K562 (cell line): ENCODE data around the gene CNTN4. TPM values are rescaled to one million over a fixed set of nuclear protein-coding genes. Genes with fewer than 3 reads are reported as not detected.

ENCODE experiments used
- ATAC-seq: fragments of 200-7000 bp; cut with Tn5 transposase; 3 replicates; pipeline ENCODE4 v1.9.1; 2020; ENCODE audit warnings: moderate library complexity
- BruUV-seq: library from RNA; stranded (reverse); fragments of 400-500 nt; replicated peaks from 2 replicates; lab custom pipeline; 2021; lab: Mats Ljungman, UMichigan
- CTCF ChIA-PET: fragments of 300-600 bp; formaldehyde crosslinking; extraction: SDS; loops from one replicate; lab custom pipeline; 2021; ENCODE audit warnings: low intra/inter-chr PET ratio; lab: Yijun Ruan, JAX
- POLR2A ChIA-PET: fragments of 300-600, 350-650 bp; sonication (Branson Sonifier 250); formaldehyde crosslinking; extraction: SDS; loops from one replicate; lab custom pipeline; 2021; ENCODE audit warnings: antibody characterized with exemption, inconsistent platforms; lab: Yijun Ruan, JAX
- DNase-seq, 4 experiments: peaks; one replicate each; pipeline versions ENCODE4 v3.0.0 to v3.0.0-alpha.2; 2011 to 2018; ENCODE audit warnings: low spot score in 3 of 4, mixed read lengths in 3 of 4; ENCODE audit errors: extremely low read depth in 1 of 4
- FAIRE-seq: peaks from 2 replicates; lab custom pipeline; 2011; peaks lifted over from hg19 to GRCh38; lab: Jason Lieb, UNC
- H2AFZ ChIP-seq: 2 replicates; pipeline ENCODE4 v1.6.0; 2011; ENCODE audit warnings: low read depth, low read length, control low read depth, inconsistent platforms
- H3K27ac ChIP-seq: fragments of 200-600 bp; 3 replicates; pipeline ENCODE4 v1.8.0; 2011; ENCODE audit warnings: low read depth, mild to moderate bottlenecking, control low read depth, inconsistent platforms, low read length, moderate library complexity, mixed read lengths; ENCODE audit errors: extremely low read depth
- H3K27me3 ChIP-seq, 2 experiments: fragments of 300-600 bp in 1 of 2; 2 replicates in 1 of 2; 3 replicates in 1 of 2; pipeline versions ENCODE4 v1.6.0 to v1.8.0; 2011; ENCODE audit warnings: inconsistent platforms in 2 of 2, low read length in 2 of 2, mild to moderate bottlenecking in 1 of 2, mixed read lengths in 1 of 2, moderate library complexity in 1 of 2; ENCODE audit not compliant: control insufficient read depth in 2 of 2, insufficient read depth in 2 of 2
- H3K36me3 ChIP-seq: fragments of 300-600 bp; 3 replicates; pipeline ENCODE4 v1.8.0; 2011; ENCODE audit warnings: mild to moderate bottlenecking, low read length, inconsistent platforms; ENCODE audit not compliant: control insufficient read depth, insufficient read depth
- H3K4me1 ChIP-seq, 2 experiments: fragments of 200-600 bp in 1 of 2; replicated peaks in 1 of 2; 2 replicates in 1 of 2; 3 replicates in 1 of 2; pipeline versions ENCODE4 v1.5.1 to v1.8.0; 2011; ENCODE audit warnings: inconsistent platforms in 2 of 2, low read length in 2 of 2, mild to moderate bottlenecking in 1 of 2, mixed read lengths in 1 of 2, moderate library complexity in 1 of 2; ENCODE audit not compliant: control insufficient read depth in 2 of 2, insufficient read depth in 2 of 2
- H3K4me2 ChIP-seq: 2 replicates; pipeline ENCODE4 v1.6.1; 2011; ENCODE audit warnings: low read length, control low read depth, inconsistent platforms, mixed read lengths; ENCODE audit not compliant: insufficient read depth
- H3K4me3 ChIP-seq: fragments of 200-600 bp; sonication (generic), shearing (Covaris generic); 2 replicates; pipeline ENCODE4 v1.5.1; 2016; ENCODE audit warnings: control low read depth, inconsistent platforms
- H3K79me2 ChIP-seq: fragments of 200-600 bp; 3 replicates; pipeline ENCODE4 v1.8.0; 2011; ENCODE audit warnings: low read length, inconsistent platforms; ENCODE audit not compliant: control insufficient read depth, insufficient read depth
- H3K9ac ChIP-seq, 2 experiments: 2 replicates each; pipeline versions ENCODE4 v1.6.0 to v1.6.1; 2011; ENCODE audit warnings: low read depth in 2 of 2, low read length in 2 of 2, control low read depth in 1 of 2, inconsistent platforms in 1 of 2, mild to moderate bottlenecking in 1 of 2, mixed read lengths in 1 of 2; ENCODE audit not compliant: insufficient read depth in 1 of 2
- H3K9me1 ChIP-seq: one replicate; pipeline ENCODE4 v1.6.0; 2011; ENCODE audit warnings: inconsistent platforms, mild to moderate bottlenecking, low read length, moderate library complexity; ENCODE audit not compliant: control insufficient read depth, insufficient read depth
- H3K9me3 ChIP-seq: replicated peaks from 2 replicates; pipeline ENCODE4 v1.5.1; 2011; ENCODE audit warnings: low read depth, low read length, inconsistent platforms; ENCODE audit not compliant: control insufficient read depth, insufficient read depth
- H4K20me1 ChIP-seq: replicated peaks from 2 replicates; pipeline ENCODE4 v1.6.1; 2011; ENCODE audit warnings: low read length, inconsistent platforms, mixed read lengths; ENCODE audit not compliant: control insufficient read depth, insufficient read depth
- CBFB ChIP-seq: sonication (generic); formaldehyde crosslinking; IDR thresholded peaks from 2 replicates; pipeline ENCODE4 v1.4.0; 2020; ENCODE audit warnings: mild to moderate bottlenecking, missing genetic modification reagents
- HNRNPLL ChIP-seq: fragments of 200-400 bp; formaldehyde crosslinking; IDR thresholded peaks from 2 replicates; pipeline ENCODE4 v1.6.1; 2017; ENCODE audit warnings: low read length, low read depth, mild to moderate bottlenecking; ENCODE audit not compliant: poor library complexity, severe bottlenecking
- JUND ChIP-seq, 2 experiments: IDR thresholded peaks; 2 replicates in 1 of 2; 3 replicates in 1 of 2; pipeline ENCODE4 v1.6.1; 2011; ENCODE audit warnings: borderline replicate concordance in 2 of 2, low read depth in 2 of 2, low read length in 2 of 2, improper control_type of control experiment in 1 of 2, missing biosample characterization in 1 of 2, missing genetic modification characterization in 1 of 2, missing genetic modification reagents in 1 of 2
- POLR2B ChIP-seq: fragments of 450-650 bp; IDR thresholded peaks from 2 replicates; pipeline ENCODE4 v1.6.1; 2018; ENCODE audit warnings: low read depth; ENCODE audit not compliant: partially characterized antibody
- PPARD ChIP-seq: fragments of 250-450 bp; sonication (Bioruptor Pico); IDR thresholded peaks from 2 replicates; pipeline ENCODE4 v1.8.0; 2022; ENCODE audit warnings: inconsistent platforms, mild to moderate bottlenecking, moderate library complexity
- SMARCA5 ChIP-seq: fragments of 450-650 bp; IDR thresholded peaks from 2 replicates; pipeline ENCODE4 v1.6.1; 2016
- TGIF2 ChIP-seq: sonication (generic); formaldehyde crosslinking; IDR thresholded peaks from 2 replicates; pipeline ENCODE4 v1.8.1; 2022; ENCODE audit warnings: mild to moderate bottlenecking, missing genetic modification reagents, moderate library complexity
- ZNF24 ChIP-seq: fragments of 450-650 bp; IDR thresholded peaks from 2 replicates; pipeline ENCODE4 v1.6.1; 2016
- ZNF408 ChIP-seq: fragments of 250-450 bp; sonication (Bioruptor Pico); IDR thresholded peaks from 2 replicates; pipeline ENCODE4 v1.4.0; 2020; ENCODE audit warnings: low read depth, mild to moderate bottlenecking, moderate library complexity
- WGBS: fragments of 100-300 bp; shearing (Covaris generic); methylation state at CpG from one replicate; pipeline ENCODE4 v1.1.6; 2016; ENCODE audit warnings: low coverage, mixed read lengths; ENCODE audit not compliant: insufficient coverage; ENCODE audit errors: missing lambda C conversion rate; 5-methylcytosine and 5-hydroxymethylcytosine counted together
- in situ Hi-C: fragments of 300-500 bp; cut with MboI; formaldehyde crosslinking; loops from 4 replicates; pipeline ENCODE4 v1.15.0; 2018; ENCODE audit warnings: inconsistent platforms, mixed read lengths
- intact Hi-C: fragments of 100-400 bp; cut with micrococcal nuclease; formaldehyde crosslinking; loops from 2 replicates; pipeline ENCODE4 v1.14.2; 2022
- polyA plus RNA-seq, 8 experiments: library from polyadenylated mRNA; depleted of rRNA in 4 of 8; stranded (reverse) in 5 of 8; unstranded in 3 of 8; fragments of >200 nt; fragmentation: Nextera tagmentation in 2 of 8; fragmentation: Illumina TruSeq in 1 of 8; extraction: Ambion mirVana in 2 of 8; extraction: Trizol in 1 of 8; gene quantifications; 2 replicates each; pipeline versions ENCODE4 v1.2.1 to v1.2.3, GENCODE V29; 2011 to 2014; ENCODE audit warnings: inconsistent platforms in 1 of 8, missing spikeins in 1 of 8
- total RNA-seq, 7 experiments: library from RNA; depleted of rRNA in 6 of 7; stranded (reverse); fragments of >200 nt in 6 of 7; fragmentation: Illumina TruSeq in 2 of 7; extraction: Trizol in 2 of 7; gene quantifications; 2 replicates each; pipeline versions ENCODE4 v1.2.1 to v1.2.3, GENCODE V29; 2011 to 2021; ENCODE audit warnings: low replicate concordance in 1 of 7
- TF ChIP-seq, protein P1 (sequence below): fragments of 200-800 bp; sonication (Bioruptor generic); IDR thresholded peaks from 2 replicates; pipeline ENCODE4 v1.6.1; 2017; ENCODE audit warnings: missing genetic modification characterization, missing compliant biosample characterization
- TF ChIP-seq, protein P2 (sequence below): IDR thresholded peaks from 2 replicates; pipeline ENCODE4 v1.6.1; 2014; ENCODE audit warnings: antibody characterized with exemption
- TF ChIP-seq, protein P3 (sequence below): sonication (generic); formaldehyde crosslinking; IDR thresholded peaks from 2 replicates; pipeline ENCODE4 v1.8.0; 2022; ENCODE audit warnings: mild to moderate bottlenecking, missing genetic modification reagents

The CNTN4 gene
- total and polyA plus RNA-seq, 9 of the 15 experiments (the other 6 are each of a cell fraction or from before 2014, with no cell fraction given), result not detected

DNA sequence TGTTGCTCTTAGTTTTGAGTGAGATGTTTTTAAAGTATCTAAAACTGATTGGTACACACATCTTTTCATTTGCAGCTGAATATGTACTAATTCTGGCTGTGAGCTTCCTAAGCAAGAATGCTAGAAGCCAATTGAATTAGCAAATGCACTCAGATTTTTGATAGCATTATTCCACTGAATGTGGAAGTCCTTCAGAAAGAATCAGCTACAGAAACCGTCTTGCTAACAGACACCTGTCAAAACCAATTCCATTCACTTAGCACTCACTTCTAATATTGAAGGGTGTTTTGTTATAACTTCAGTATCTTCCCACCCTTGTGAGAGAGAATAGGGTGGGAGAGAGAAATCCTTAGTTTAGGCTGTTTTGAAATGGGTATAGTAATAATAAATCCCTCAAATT, 693.8 kb downstream of the CNTN4 start:
- WGBS, result 0% methylated on average over 1 of the region's 1 CpG
- no TSS peak for BruUV-seq
- FAIRE-seq, result no peak
- no peak overlapping the region for H2AFZ ChIP-seq
- no peak overlapping the region for H3K4me3 ChIP-seq
- in situ Hi-C loops, result no loop called here
- no peaks in the 10 kb centered on the region for H4K20me1 ChIP-seq
- no peaks in the 10 kb centered on the region for H3K4me1 ChIP-seq
- H3K9me1 ChIP-seq, result no peaks in the 10 kb centered on the region
- no peak for DNase-seq
- H3K36me3 ChIP-seq, result no peaks in the 10 kb centered on the region
- no peaks in the 10 kb centered on the region for H3K79me2 ChIP-seq
- CTCF ChIA-PET, result no interaction called here
- intact Hi-C loops, result no loop called here
- no peak overlapping the region for H3K4me2 ChIP-seq
- H3K27me3 ChIP-seq, result no peaks in the 10 kb centered on the region
- no peaks in the 10 kb centered on the region; the same call in 1 of the 2 replicates for H3K9me3 ChIP-seq
- ATAC-seq, result no peak
- no peak overlapping the region for H3K9ac ChIP-seq
- TF ChIP-seq HNRNPLL (no peak), SMARCA5 (no peak), ZNF24 (no peak), TGIF2 (CRISPR knock-in tag) (no peak), PPARD (no peak), JUND (IDR thresholded peaks at IDR 0.05; ENCODE audit: borderline replicate concordance, low read depth, low read length) (no peak), JUND (tag; IDR thresholded peaks at IDR 0.05; ENCODE audit: borderline replicate concordance, low read depth, low read length) (no peak), POLR2B (no peak), CBFB (CRISPR knock-in tag) (no peak), ZNF408 (CRISPR knock-in tag) (no peak)
- TF ChIP-seq, protein P1, sequence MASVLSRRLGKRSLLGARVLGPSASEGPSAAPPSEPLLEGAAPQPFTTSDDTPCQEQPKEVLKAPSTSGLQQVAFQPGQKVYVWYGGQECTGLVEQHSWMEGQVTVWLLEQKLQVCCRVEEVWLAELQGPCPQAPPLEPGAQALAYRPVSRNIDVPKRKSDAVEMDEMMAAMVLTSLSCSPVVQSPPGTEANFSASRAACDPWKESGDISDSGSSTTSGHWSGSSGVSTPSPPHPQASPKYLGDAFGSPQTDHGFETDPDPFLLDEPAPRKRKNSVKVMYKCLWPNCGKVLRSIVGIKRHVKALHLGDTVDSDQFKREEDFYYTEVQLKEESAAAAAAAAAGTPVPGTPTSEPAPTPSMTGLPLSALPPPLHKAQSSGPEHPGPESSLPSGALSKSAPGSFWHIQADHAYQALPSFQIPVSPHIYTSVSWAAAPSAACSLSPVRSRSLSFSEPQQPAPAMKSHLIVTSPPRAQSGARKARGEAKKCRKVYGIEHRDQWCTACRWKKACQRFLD, result no peak
- TF ChIP-seq, protein P2, sequence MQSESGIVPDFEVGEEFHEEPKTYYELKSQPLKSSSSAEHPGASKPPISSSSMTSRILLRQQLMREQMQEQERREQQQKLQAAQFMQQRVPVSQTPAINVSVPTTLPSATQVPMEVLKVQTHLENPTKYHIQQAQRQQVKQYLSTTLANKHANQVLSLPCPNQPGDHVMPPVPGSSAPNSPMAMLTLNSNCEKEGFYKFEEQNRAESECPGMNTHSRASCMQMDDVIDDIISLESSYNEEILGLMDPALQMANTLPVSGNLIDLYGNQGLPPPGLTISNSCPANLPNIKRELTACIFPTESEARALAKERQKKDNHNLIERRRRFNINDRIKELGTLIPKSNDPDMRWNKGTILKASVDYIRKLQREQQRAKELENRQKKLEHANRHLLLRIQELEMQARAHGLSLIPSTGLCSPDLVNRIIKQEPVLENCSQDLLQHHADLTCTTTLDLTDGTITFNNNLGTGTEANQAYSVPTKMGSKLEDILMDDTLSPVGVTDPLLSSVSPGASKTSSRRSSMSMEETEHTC, result no peak
- TF ChIP-seq, protein P3, sequence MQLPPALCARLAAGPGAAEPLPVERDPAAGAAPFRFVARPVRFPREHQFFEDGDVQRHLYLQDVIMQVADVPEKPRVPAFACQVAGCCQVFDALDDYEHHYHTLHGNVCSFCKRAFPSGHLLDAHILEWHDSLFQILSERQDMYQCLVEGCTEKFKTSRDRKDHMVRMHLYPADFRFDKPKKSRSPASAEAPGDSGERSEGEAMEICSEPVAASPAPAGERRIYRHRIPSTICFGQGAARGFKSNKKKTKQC (CRISPR knock-in tag), result no peak
- POLR2A ChIA-PET, result no interaction called here
- H3K27ac ChIP-seq, result no peak overlapping the region
